IMR-90 (cell line): ENCODE data around the gene NRAS. TPM values are rescaled to one million over a fixed set of nuclear protein-coding genes. Genes with fewer than 3 reads are reported as not detected.

Experiments used
- ATAC-seq: fragments of 200-7000 bp; cut with Tn5 transposase; 2 replicates; pipeline ENCODE4 v1.9.1; 2020; ENCODE audit warnings: low read depth, mild to moderate bottlenecking, moderate library complexity
- BruUV-seq: library from RNA; stranded (reverse); fragments of 400-500 nt; replicated peaks from 2 replicates; lab custom pipeline; 2021; lab: Mats Ljungman, UMichigan
- CTCF ChIA-PET: fragments of 300-600 bp; formaldehyde crosslinking; extraction: SDS; loops from one replicate; lab custom pipeline; 2021; ENCODE audit warnings: antibody characterized with exemption; lab: Yijun Ruan, JAX
- POLR2A ChIA-PET: fragments of 300-600 bp; sonication (Branson Sonifier 250); formaldehyde crosslinking; loops from one replicate; lab custom pipeline; 2022; ENCODE audit warnings: antibody characterized with exemption; ENCODE audit not compliant: unreplicated experiment; lab: Charles Lee
- DNase-seq: peaks from one replicate; pipeline ENCODE4 v3.0.0; 2013
- H2AFZ ChIP-seq: replicated peaks from 2 replicates; pipeline ENCODE3; 2013; ENCODE audit warnings: low read length, mild to moderate bottlenecking; ENCODE audit not compliant: poor library complexity
- H2AK5ac ChIP-seq: 2 replicates; pipeline ENCODE4 v1.6.1; 2013; ENCODE audit warnings: low read depth, low read length, inconsistent platforms
- H2AK9ac ChIP-seq: replicated peaks from 2 replicates; pipeline ENCODE3; 2013; ENCODE audit warnings: mild to moderate bottlenecking, low read depth, low read length, moderate library complexity; ENCODE audit not compliant: poor library complexity
- H2BK120ac ChIP-seq: 2 replicates; pipeline ENCODE4 v1.6.1; 2013; ENCODE audit warnings: low read depth, low read length, inconsistent platforms
- H2BK15ac ChIP-seq: 3 replicates; pipeline ENCODE4 v1.6.1; 2013; ENCODE audit warnings: low read depth, low read length, inconsistent platforms
- H2BK20ac ChIP-seq: 2 replicates; pipeline ENCODE4 v1.6.1; 2013; ENCODE audit warnings: low read depth, mild to moderate bottlenecking, inconsistent platforms, low read length, moderate library complexity
- H2BK5ac ChIP-seq: 2 replicates; pipeline ENCODE4 v1.6.1; 2013; ENCODE audit warnings: mild to moderate bottlenecking, low read depth, low read length, inconsistent platforms; ENCODE audit not compliant: poor library complexity, severe bottlenecking
- H3K14ac ChIP-seq: replicated peaks from 2 replicates; pipeline ENCODE4 v1.6.1; 2013; ENCODE audit warnings: low read depth, low read length, inconsistent platforms
- H3K18ac ChIP-seq: 2 replicates; pipeline ENCODE4 v1.6.1; 2013; ENCODE audit warnings: low read depth, low read length, control low read depth
- H3K23ac ChIP-seq: 2 replicates; pipeline ENCODE4 v1.6.1; 2013; ENCODE audit warnings: low read depth, low read length, inconsistent platforms
- H3K27ac ChIP-seq: 2 replicates; pipeline ENCODE4 v1.5.1; 2013; ENCODE audit warnings: mild to moderate bottlenecking, control low read depth, low read length; ENCODE audit not compliant: insufficient read depth
- H3K27me3 ChIP-seq: 2 replicates; pipeline ENCODE4 v1.6.1; 2013; ENCODE audit warnings: low read length; ENCODE audit not compliant: control insufficient read depth, insufficient read depth
- H3K36me3 ChIP-seq: 2 replicates; pipeline ENCODE4 v1.6.1; 2013; ENCODE audit warnings: low read length, mixed read lengths; ENCODE audit not compliant: control insufficient read depth, insufficient read depth
- H3K4ac ChIP-seq: 2 replicates; pipeline ENCODE4 v1.6.1; 2013; ENCODE audit warnings: low read depth, low read length, inconsistent platforms
- H3K4me1 ChIP-seq: 2 replicates; pipeline ENCODE4 v1.6.1; 2013; ENCODE audit warnings: low read length, mixed read lengths; ENCODE audit not compliant: control insufficient read depth, insufficient read depth
- H3K4me2 ChIP-seq: 2 replicates; pipeline ENCODE4 v1.6.1; 2013; ENCODE audit warnings: low read depth, mild to moderate bottlenecking, control low read depth, low read length, moderate library complexity
- H3K4me3 ChIP-seq: 2 replicates; pipeline ENCODE4 v1.5.1; 2013; ENCODE audit warnings: low read depth, mild to moderate bottlenecking, control low read depth, low read length, moderate library complexity; ENCODE audit not compliant: insufficient read depth
- H3K56ac ChIP-seq: 2 replicates; pipeline ENCODE4 v1.6.1; 2013; ENCODE audit warnings: low read length, inconsistent platforms; ENCODE audit not compliant: insufficient read depth; ENCODE audit errors: extremely low read depth
- H3K79me1 ChIP-seq, 2 experiments: 2 replicates each; pipeline ENCODE4 v1.6.1; 2013; ENCODE audit warnings: low read length in 2 of 2, inconsistent platforms in 1 of 2, low read depth in 1 of 2
- H3K9ac ChIP-seq: 2 replicates; pipeline ENCODE4 v1.6.1; 2013; ENCODE audit warnings: low read depth, low read length, control low read depth
- H3K9me1 ChIP-seq: 2 replicates; pipeline ENCODE4 v1.6.1; 2013; ENCODE audit warnings: low read length, inconsistent platforms; ENCODE audit not compliant: insufficient read depth
- H3K9me3 ChIP-seq: 2 replicates; pipeline ENCODE4 v1.6.1; 2013; ENCODE audit warnings: low read length; ENCODE audit not compliant: control insufficient read depth, insufficient read depth
- H4K20me1 ChIP-seq: 2 replicates; pipeline ENCODE4 v1.6.1; 2013; ENCODE audit warnings: low read length, inconsistent platforms; ENCODE audit not compliant: insufficient read depth
- H4K5ac ChIP-seq: 2 replicates; pipeline ENCODE4 v1.6.1; 2013; ENCODE audit warnings: mild to moderate bottlenecking, low read depth, low read length, control low read depth
- H4K8ac ChIP-seq, 2 experiments: 2 replicates each; pipeline ENCODE4 v1.6.1; 2013; ENCODE audit warnings: low read depth in 2 of 2, low read length in 2 of 2, control low read depth in 1 of 2, inconsistent platforms in 1 of 2
- H4K91ac ChIP-seq: 2 replicates; pipeline ENCODE4 v1.6.1; 2013; ENCODE audit warnings: low read depth, low read length, inconsistent platforms; ENCODE audit not compliant: insufficient read depth
- BHLHE40 ChIP-seq: fragments of 150-350 bp; IDR thresholded peaks from 2 replicates; pipeline ENCODE4 v1.6.1; 2016; ENCODE audit warnings: mild to moderate bottlenecking, low read depth, low read length
- CHD1 ChIP-seq: IDR thresholded peaks from 2 replicates; pipeline ENCODE4 v1.6.1; 2012; ENCODE audit warnings: low read depth, low read length, improper control_type of control experiment
- CTCF ChIP-seq: conservative IDR thresholded peaks from 2 replicates; pipeline ENCODE4 v1.5.1; 2012; ENCODE audit warnings: mild to moderate bottlenecking, low read depth, low read length, improper control_type of control experiment
- FOS ChIP-seq: fragments of 150-350 bp; IDR thresholded peaks from 2 replicates; pipeline ENCODE4 v1.6.1; 2016; ENCODE audit warnings: low read depth, low read length
- MAFK ChIP-seq: IDR thresholded peaks from 2 replicates; pipeline ENCODE4 v1.6.1; 2012; ENCODE audit warnings: low read depth, low read length, improper control_type of control experiment
- MAZ ChIP-seq: IDR thresholded peaks from 2 replicates; pipeline ENCODE4 v1.6.1; 2012; ENCODE audit warnings: low read depth, mild to moderate bottlenecking, low read length, improper control_type of control experiment, moderate library complexity, borderline replicate concordance
- MXI1 ChIP-seq: IDR thresholded peaks from 2 replicates; pipeline ENCODE4 v1.6.1; 2012; ENCODE audit warnings: low read depth, mild to moderate bottlenecking, low read length, moderate library complexity, borderline replicate concordance
- NFE2L2 ChIP-seq: fragments of 150-350 bp; IDR thresholded peaks from 2 replicates; pipeline ENCODE4 v1.6.1; 2016; ENCODE audit warnings: low read depth, mild to moderate bottlenecking, low read length
- POLR2A ChIP-seq: IDR thresholded peaks from 2 replicates; pipeline ENCODE4 v1.6.1; 2012; ENCODE audit warnings: mild to moderate bottlenecking, low read depth, low read length
- RAD21 ChIP-seq: IDR thresholded peaks from 2 replicates; pipeline ENCODE4 v1.6.1; 2012; ENCODE audit warnings: low read length, improper control_type of control experiment
- RCOR1 ChIP-seq: IDR thresholded peaks from 2 replicates; pipeline ENCODE4 v1.6.1; 2012; ENCODE audit warnings: mild to moderate bottlenecking, low read length, improper control_type of control experiment; ENCODE audit not compliant: insufficient replicate concordance
- RFX5 ChIP-seq: IDR thresholded peaks from 2 replicates; pipeline ENCODE4 v1.8.0; 2012; ENCODE audit warnings: low read depth, mild to moderate bottlenecking, low read length, moderate library complexity
- SMC3 ChIP-seq: fragments of 150-350 bp; IDR thresholded peaks from 2 replicates; pipeline ENCODE4 v1.6.1; 2016; ENCODE audit warnings: low read depth, mild to moderate bottlenecking, antibody characterized with exemption, low read length, moderate library complexity
- WGBS, 2 experiments: methylation state at CpG; one replicate each; pipeline versions ENCODE4 v1.1.5 to v1.1.7; 2013; ENCODE audit warnings: missing lambda C conversion rate in 2 of 2; ENCODE audit not compliant: insufficient read length in 1 of 2; ENCODE audit errors: extremely low coverage in 2 of 2; 5-methylcytosine and 5-hydroxymethylcytosine counted together
- dilution Hi-C: fragments of 300-500 bp; cut with HindIII; formaldehyde crosslinking; loops from one replicate; pipeline ENCODE4 v1.14.3; 2018; ENCODE audit warnings: low sequenced_read_pairs; ENCODE audit not compliant: unreplicated experiment
- in situ Hi-C: fragments of 300-500 bp; cut with MboI; formaldehyde crosslinking; loops from 3 replicates; pipeline ENCODE4 v1.14.3; 2019; ENCODE audit warnings: low sequenced_read_pairs, inconsistent platforms, mixed read lengths
- intact Hi-C: fragments of 100-400 bp; cut with micrococcal nuclease; formaldehyde crosslinking; loops from 2 replicates; pipeline ENCODE4 v1.10.0; 2022
- polyA plus RNA-seq, 3 experiments: library from polyadenylated mRNA; depleted of rRNA; stranded (reverse); fragments of >200 nt; gene quantifications; 2 replicates each; pipeline ENCODE4 v1.2.3, GENCODE V29; 2012; ENCODE audit warnings: low replicate concordance in 1 of 3
- total RNA-seq: library from RNA; depleted of rRNA; stranded (reverse); fragments of >200 nt; gene quantifications from 2 replicates; pipeline ENCODE4 v1.2.3, GENCODE V29; 2012
- TF ChIP-seq, protein P1 (sequence below): fragments of 150-350 bp; IDR thresholded peaks from 2 replicates; pipeline ENCODE4 v1.6.1; 2016; ENCODE audit warnings: low read depth, mild to moderate bottlenecking, low read length, moderate library complexity, borderline replicate concordance
- TF ChIP-seq, protein P2 (sequence below): fragments of 150-350 bp; IDR thresholded peaks from 2 replicates; pipeline ENCODE4 v1.6.1; 2017; ENCODE audit warnings: mild to moderate bottlenecking, antibody characterized with exemption, low read length, low read depth

The NRAS gene
- total and polyA plus RNA-seq, 2 of the 4 experiments (the other 2 are of a cell fraction) = 27.4 to 85.9 TPM

GRCh38 chr1:114723457-114723856 is 6.9 kb upstream of the NRAS start:
- Histone ChIP-seq H2AFZ (no peak overlapping the region), H3K4me3 (no peak overlapping the region), H4K5ac (no peak overlapping the region), H3K56ac (no peak overlapping the region), H2AK5ac (no peak overlapping the region), H4K91ac (no peak overlapping the region), H2BK120ac (no peak overlapping the region), H3K18ac (no peak overlapping the region), H2BK5ac (no peak overlapping the region), H3K4me1 (peaks cover 11% of the 10 kb centered on the region), H3K9ac (no peak overlapping the region), H2AK9ac (no peak overlapping the region), H2BK15ac (no peak overlapping the region), H2BK20ac (no peak overlapping the region), H4K20me1 (peaks cover 9% of the 10 kb centered on the region; the same call in 1 of the 2 replicates), H3K36me3 (peaks cover 55% of the 10 kb centered on the region), H3K27ac (no peak overlapping the region), H3K9me1 (peaks cover 4% of the 10 kb centered on the region; the same call in 1 of the 2 replicates), H3K4me2 (no peak overlapping the region), H3K79me1 (peaks cover 35 to 40% of the 10 kb centered on the region in 2 experiments), H3K4ac (no peak overlapping the region), H4K8ac (no peak overlapping the region), H3K9me3 (no peaks in the 10 kb centered on the region), H3K27me3 (no peaks in the 10 kb centered on the region), H3K23ac (no peak overlapping the region), H3K14ac (no peak overlapping the region)
- intact Hi-C loops = no loop called here
- dilution Hi-C loops = no loop called here
- in situ Hi-C loops = loop anchor here (25.0 kb wide), 1 partner anchor 761 kb away; no protein-coding TSS in a partner anchor
- POLR2A ChIA-PET = no interaction called here
- BruUV-seq = no TSS peak
- no CpG with 5 or more reads among the region's 1 CpG for WGBS, 2 experiments
- no peak for TF ChIP-seq RAD21
- TF ChIP-seq, protein P1, sequence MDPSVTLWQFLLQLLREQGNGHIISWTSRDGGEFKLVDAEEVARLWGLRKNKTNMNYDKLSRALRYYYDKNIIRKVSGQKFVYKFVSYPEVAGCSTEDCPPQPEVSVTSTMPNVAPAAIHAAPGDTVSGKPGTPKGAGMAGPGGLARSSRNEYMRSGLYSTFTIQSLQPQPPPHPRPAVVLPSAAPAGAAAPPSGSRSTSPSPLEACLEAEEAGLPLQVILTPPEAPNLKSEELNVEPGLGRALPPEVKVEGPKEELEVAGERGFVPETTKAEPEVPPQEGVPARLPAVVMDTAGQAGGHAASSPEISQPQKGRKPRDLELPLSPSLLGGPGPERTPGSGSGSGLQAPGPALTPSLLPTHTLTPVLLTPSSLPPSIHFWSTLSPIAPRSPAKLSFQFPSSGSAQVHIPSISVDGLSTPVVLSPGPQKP = no peak
- TF ChIP-seq FOS = no peak
- TF ChIP-seq RCOR1 = no peak
- no peak for TF ChIP-seq MAZ
- TF ChIP-seq RFX5 = no peak
- no peak for TF ChIP-seq POLR2A
- TF ChIP-seq SMC3 = no peak
- TF ChIP-seq CTCF = no peak
- no peak for TF ChIP-seq MAFK
- TF ChIP-seq, protein P2, sequence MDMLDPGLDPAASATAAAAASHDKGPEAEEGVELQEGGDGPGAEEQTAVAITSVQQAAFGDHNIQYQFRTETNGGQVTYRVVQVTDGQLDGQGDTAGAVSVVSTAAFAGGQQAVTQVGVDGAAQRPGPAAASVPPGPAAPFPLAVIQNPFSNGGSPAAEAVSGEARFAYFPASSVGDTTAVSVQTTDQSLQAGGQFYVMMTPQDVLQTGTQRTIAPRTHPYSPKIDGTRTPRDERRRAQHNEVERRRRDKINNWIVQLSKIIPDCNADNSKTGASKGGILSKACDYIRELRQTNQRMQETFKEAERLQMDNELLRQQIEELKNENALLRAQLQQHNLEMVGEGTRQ = no peak
- TF ChIP-seq CHD1 = no peak
- no peak for TF ChIP-seq MXI1
- TF ChIP-seq NFE2L2 = no peak
- TF ChIP-seq BHLHE40 = no peak
- DNase-seq = no peak
- no peak for ATAC-seq
- CTCF ChIA-PET = no interaction called here
